Cardiac fibroblast (primary cell): ENCODE measurements around the gene NTPCR.

Experiments used
- DNase-seq, 2 donors: peaks; one replicate each; pipeline versions ENCODE4 v3.0.0 to v3.0.0-alpha.2; 2010; ENCODE audit warnings: low read depth in 2 of 2
- H3K4me3 ChIP-seq, 2 donors: replicated peaks in 1 of 2; 1 replicate in 1 of 2; 2 replicates in 1 of 2; pipeline ENCODE4 v1.5.1; 2011; ENCODE audit warnings: low read depth in 2 of 2, low read length in 2 of 2, mild to moderate bottlenecking in 2 of 2, moderate library complexity in 1 of 2
- CTCF ChIP-seq: IDR thresholded peaks from one replicate; pipeline ENCODE4 v1.5.1; 2011; ENCODE audit warnings: low read depth, mild to moderate bottlenecking, low read length, inconsistent platforms

The NTPCR gene

GRCh38 chr1:233019083-233019482 is 68.7 kb downstream of the NTPCR start:
- H3K4me3 ChIP-seq: no peak overlapping the region
- no peak for TF ChIP-seq CTCF
- DNase-seq: no peak

GRCh38 chr1:233019778-233020325 is 69.4 kb downstream of the NTPCR start:
- H3K4me3 ChIP-seq: no peak overlapping the region
- no peak for DNase-seq
- TF ChIP-seq CTCF: no peak

- no peak overlapping the region for H3K4me3 ChIP-seq
- DNase-seq: peak in 1 of 2 donors; percentile 48
- no peak for TF ChIP-seq CTCF
Measured at GRCh38 chr1:233020426-233020825, 70.0 kb downstream of the NTPCR start.

GRCh38 chr1:233022246-233022645 is 71.8 kb downstream of the NTPCR start:
- no peak for DNase-seq
- H3K4me3 ChIP-seq: no peak overlapping the region
- TF ChIP-seq CTCF: no peak

- no peak for TF ChIP-seq CTCF
- no peak overlapping the region for H3K4me3 ChIP-seq
- DNase-seq: no peak
Measured at GRCh38 chr1:233024199-233024598, 73.8 kb downstream of the NTPCR start.

- H3K4me3 ChIP-seq: no peak overlapping the region
- TF ChIP-seq CTCF: peak; percentile 57
- peak; percentile 31 to 36 for DNase-seq
Measured at GRCh38 chr1:233025157-233025556, 74.7 kb downstream of the NTPCR start.

GRCh38 chr1:233025567-233025966 is 75.2 kb downstream of the NTPCR start:
- no peak for TF ChIP-seq CTCF
- no peak overlapping the region for H3K4me3 ChIP-seq
- peak in 1 of 2 donors; percentile 15 for DNase-seq
